ENCODE data around the gene F12.

The F12 gene

DNA sequence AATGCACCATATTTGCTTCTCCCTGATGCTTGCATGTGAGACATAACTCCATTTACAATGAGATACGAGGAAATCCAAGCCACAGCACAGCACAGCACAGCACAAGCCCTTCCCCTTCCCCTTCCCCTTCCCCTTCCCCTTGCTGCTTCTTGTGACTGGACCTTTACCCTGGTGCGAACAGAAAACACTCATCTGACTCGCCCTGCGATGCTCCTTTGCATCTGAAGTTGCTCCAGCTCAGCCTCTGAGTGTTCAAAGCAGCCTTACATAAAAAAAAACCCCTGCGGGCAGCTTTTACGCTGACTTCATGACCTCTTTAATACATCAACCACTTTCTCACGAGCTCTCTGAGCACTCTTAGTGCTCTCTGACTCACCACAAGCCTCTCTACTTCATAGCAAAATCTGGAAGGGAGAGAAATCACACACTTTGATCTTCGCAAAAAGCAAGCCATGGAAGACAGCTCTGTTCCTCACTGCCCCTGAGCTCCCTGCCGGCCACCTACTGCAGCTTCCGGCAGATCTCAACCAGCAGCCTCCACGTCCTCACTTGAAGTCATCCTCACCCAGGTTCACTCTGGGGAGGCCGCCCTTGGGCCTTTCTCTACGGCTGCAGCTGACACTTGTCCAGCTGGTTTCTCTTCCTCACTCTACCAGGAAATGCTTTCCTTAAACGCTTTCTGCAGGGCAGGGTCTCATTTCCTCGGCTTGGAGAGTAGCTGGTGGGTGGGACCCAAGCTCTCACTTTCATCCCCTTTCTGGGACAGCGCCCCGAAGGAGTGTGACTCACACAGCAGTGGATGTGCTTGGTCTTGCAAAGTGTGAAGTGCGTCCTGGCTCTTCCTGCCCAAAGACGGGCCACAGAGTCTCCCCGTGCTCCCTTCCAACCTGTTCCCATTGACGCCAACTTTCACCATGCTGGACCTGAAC lies 19.9 kb downstream of the F12 start:
- DNase-seq (ENCODE audit: low read depth) = peak; percentile 50
- TF ChIP-seq MAX (IDR thresholded peaks at IDR 0.05; ENCODE audit: low read depth, low read length) = no peak
- TF ChIP-seq MYC (IDR thresholded peaks at IDR 0.05; ENCODE audit: low read depth, low read length) = no peak
- no peak for TF ChIP-seq POLR2A (IDR thresholded peaks at IDR 0.05; ENCODE audit: extremely low read depth, insufficient read length)
- TF ChIP-seq, protein P1, sequence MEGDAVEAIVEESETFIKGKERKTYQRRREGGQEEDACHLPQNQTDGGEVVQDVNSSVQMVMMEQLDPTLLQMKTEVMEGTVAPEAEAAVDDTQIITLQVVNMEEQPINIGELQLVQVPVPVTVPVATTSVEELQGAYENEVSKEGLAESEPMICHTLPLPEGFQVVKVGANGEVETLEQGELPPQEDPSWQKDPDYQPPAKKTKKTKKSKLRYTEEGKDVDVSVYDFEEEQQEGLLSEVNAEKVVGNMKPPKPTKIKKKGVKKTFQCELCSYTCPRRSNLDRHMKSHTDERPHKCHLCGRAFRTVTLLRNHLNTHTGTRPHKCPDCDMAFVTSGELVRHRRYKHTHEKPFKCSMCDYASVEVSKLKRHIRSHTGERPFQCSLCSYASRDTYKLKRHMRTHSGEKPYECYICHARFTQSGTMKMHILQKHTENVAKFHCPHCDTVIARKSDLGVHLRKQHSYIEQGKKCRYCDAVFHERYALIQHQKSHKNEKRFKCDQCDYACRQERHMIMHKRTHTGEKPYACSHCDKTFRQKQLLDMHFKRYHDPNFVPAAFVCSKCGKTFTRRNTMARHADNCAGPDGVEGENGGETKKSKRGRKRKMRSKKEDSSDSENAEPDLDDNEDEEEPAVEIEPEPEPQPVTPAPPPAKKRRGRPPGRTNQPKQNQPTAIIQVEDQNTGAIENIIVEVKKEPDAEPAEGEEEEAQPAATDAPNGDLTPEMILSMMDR (IDR thresholded peaks at IDR 0.05; ENCODE audit: low read depth, low read length) = no peak
- H3K4me3 ChIP-seq (ENCODE audit: low read depth, low read length) = no peak overlapping the region

GRCh38 chr5:177388521-177389052 lies 20.8 kb downstream of the F12 start:
- H3K4me3 ChIP-seq (ENCODE audit: low read depth, low read length) = no peak overlapping the region
- no peak for DNase-seq (ENCODE audit: low read depth)
- TF ChIP-seq POLR2A (IDR thresholded peaks at IDR 0.05; ENCODE audit: extremely low read depth, insufficient read length) = no peak
- no peak for TF ChIP-seq MAX (IDR thresholded peaks at IDR 0.05; ENCODE audit: low read depth, low read length)
- TF ChIP-seq MYC (IDR thresholded peaks at IDR 0.05; ENCODE audit: low read depth, low read length) = no peak
- TF ChIP-seq, protein P1 (IDR thresholded peaks at IDR 0.05; ENCODE audit: low read depth, low read length) = no peak

DNA sequence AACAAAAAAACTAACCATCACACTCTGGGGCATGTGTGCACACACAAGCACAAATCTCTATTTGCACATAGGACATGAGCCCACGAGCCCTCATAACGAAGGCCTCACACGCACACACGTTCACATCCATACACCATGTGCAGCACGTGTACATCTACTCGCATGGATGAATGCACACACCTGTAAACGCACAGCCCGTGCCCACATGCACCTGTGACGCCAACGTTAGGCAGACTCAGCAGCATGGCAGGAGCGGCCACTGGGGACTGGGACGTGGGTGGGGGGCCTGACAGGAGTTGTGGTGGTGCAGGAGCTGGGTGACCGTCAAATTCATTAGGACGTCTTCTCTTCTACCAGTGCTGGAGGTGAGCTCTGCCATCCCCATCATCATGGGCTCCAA lies 22.0 kb downstream of the F12 start:
- H3K4me3 ChIP-seq (ENCODE audit: low read depth, low read length) = no peak overlapping the region
- no peak for DNase-seq (ENCODE audit: low read depth)
- TF ChIP-seq, protein P1 (IDR thresholded peaks at IDR 0.05; ENCODE audit: low read depth, low read length) = no peak

DNA sequence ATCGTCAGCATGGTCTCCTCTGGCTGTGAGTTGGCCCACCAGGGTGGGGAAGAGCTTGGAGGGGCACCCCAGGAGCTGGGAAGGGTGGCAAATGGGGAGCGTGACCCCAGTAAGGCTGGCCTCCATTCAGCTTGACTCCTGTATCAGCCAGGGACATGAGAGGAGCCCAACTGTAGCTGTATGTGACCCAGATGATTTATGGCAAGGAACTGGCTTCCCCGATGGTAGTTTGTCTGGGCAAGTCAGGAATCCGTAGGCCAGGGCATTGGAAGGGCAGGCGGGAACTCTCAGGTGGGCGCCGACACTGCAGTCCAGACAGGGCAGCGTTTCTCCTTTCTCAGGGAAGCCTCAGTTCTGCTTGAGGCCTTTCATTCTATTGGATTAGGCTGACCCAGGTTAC lies 22.8 kb downstream of the F12 start:
- no peak for TF ChIP-seq MYC (IDR thresholded peaks at IDR 0.05; ENCODE audit: low read depth, low read length)
- no peak for TF ChIP-seq MAX (IDR thresholded peaks at IDR 0.05; ENCODE audit: low read depth, low read length)
- no peak for TF ChIP-seq POLR2A (IDR thresholded peaks at IDR 0.05; ENCODE audit: extremely low read depth, insufficient read length)
- TF ChIP-seq, protein P1 (IDR thresholded peaks at IDR 0.05; ENCODE audit: low read depth, low read length) = no peak
- no peak for DNase-seq (ENCODE audit: low read depth)
- H3K4me3 ChIP-seq (ENCODE audit: low read depth, low read length) = no peak overlapping the region

- TF ChIP-seq MYC (IDR thresholded peaks at IDR 0.05; ENCODE audit: low read depth, low read length) (no peak), POLR2A (IDR thresholded peaks at IDR 0.05; ENCODE audit: extremely low read depth, insufficient read length) (no peak), MAX (IDR thresholded peaks at IDR 0.05; ENCODE audit: low read depth, low read length) (no peak)
- TF ChIP-seq, protein P1 (IDR thresholded peaks at IDR 0.05; ENCODE audit: low read depth, low read length) = no peak
- H3K4me3 ChIP-seq (ENCODE audit: low read depth, low read length) = no peak overlapping the region
- DNase-seq (ENCODE audit: low read depth) = no peak
These were observed 23.6 kb downstream of the F12 start for GRCh38 chr5:177385720-177386119.

Measured in NB4 (cell line).